HG03103 (cell line): ENCODE measurements around the gene CLSTN2.

Experiments used
- ATAC-seq: cut with Tn5 transposase; IDR thresholded peaks from one replicate; pipeline ENCODE4 v1.9.1; 2021; ENCODE audit warnings: low read depth; ENCODE audit not compliant: unreplicated experiment

CLSTN2 gene

DNA sequence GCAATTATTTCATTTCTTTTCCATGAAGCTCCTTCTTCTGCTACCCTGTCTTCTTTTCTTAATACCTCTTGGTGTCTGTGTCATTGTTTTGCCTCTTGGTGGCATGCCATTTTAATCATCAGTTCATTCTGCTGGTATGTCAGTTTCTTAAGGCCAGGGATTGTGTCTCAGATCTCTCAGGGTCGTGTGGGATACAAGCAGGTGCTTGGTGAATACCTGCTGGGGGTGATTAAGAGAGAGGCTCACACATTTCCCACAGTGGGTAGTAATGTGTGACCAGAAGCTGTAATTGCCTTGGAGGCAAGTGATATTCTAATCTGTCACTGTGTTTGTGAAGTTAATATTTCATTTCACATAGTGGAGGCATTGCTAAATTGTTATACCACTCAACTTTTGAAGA lies 381.5 kb downstream of the CLSTN2 start:
- ATAC-seq = no peak

DNA sequence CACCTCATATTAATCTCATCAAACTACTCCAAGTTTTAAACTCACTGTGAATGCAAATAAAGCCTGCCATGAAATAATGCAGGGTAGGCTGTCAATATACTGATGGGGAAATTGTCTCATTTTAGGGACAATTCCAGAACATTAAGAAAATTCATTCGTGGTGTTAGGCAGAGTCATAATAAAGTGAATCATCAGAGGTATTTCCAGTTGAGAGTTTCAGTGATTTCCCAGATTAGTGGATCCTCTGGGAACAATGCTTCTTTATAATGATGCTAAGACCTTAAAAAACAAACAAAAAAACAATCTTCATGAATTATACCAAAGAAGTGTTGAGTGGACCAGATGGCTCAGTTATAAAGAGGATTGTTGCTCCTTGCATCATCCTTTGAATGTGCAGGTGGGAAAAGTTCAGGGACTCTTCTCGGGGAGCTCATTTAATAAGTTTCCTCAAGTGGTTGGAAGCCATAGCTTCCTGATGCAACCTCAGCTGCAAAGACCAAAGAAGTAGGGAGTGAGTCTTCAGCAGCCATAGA lies 381.9 kb downstream of the CLSTN2 start:
- no peak for ATAC-seq

GRCh38 chr3:140319739-140320138 lies 384.8 kb downstream of the CLSTN2 start:
- no peak for ATAC-seq

- no peak for ATAC-seq
These were observed 388.6 kb downstream of the CLSTN2 start for GRCh38 chr3:140323561-140323960.

DNA sequence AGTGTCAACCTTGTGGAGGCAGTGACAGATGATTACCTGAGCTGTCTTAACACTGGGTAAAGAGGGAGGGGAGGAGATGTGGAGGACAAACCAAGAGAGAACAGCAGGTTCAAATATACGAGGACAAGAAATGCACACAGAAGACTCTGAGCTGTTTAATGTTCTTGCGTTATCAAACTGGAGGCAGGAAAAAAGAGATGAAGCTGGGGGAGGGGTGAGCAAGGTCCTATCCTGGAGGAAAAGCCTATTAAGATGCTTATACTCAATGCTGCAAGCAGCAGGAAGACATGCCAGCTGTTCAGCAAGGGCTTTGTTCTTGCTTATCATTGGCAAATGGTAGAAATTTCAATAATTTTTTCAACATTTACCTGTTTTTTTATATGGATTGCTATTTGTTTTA lies 397.1 kb downstream of the CLSTN2 start:
- ATAC-seq = no peak

DNA sequence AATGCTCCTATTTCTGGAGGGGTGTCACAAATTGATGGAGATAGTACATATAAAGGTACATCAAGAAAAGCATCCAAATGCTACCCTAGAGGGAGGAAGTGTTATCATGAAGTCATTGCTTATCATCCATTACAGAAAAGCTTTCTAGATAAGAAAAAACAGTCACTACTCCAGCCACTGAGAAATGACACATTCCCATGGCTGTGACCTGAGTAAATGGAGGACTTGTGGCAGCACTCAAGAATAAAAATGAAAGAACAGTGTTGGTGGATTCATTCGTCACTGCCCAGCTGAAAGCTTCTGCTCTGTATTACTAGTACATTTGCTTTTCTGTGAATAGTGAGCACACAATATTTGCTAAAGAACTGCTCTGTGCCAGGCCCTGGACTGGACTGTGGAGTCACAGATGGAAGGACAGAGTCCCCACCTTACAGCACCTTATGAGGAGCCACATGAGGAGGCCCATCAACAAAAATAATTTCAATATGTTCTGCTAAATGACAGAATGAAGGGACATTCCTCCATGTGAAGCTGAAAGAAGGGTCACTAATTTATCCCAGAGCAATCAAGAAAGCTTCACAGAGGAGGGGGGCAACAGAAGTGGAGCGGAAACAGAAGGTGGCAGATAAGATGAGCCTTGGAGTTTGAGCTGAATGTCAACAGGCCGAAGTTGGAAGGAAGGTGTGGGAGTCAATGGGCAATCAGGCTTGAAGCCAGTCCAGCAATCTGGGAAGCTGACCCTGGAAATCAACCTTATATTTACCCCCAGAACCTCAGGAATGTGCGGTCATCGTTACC lies 399.3 kb downstream of the CLSTN2 start:
- ATAC-seq = no peak

- ATAC-seq = no peak
These were observed 401.5 kb downstream of the CLSTN2 start for GRCh38 chr3:140336465-140336864.

GRCh38 chr3:140338916-140339315 lies 403.9 kb downstream of the CLSTN2 start:
- no peak for ATAC-seq

DNA sequence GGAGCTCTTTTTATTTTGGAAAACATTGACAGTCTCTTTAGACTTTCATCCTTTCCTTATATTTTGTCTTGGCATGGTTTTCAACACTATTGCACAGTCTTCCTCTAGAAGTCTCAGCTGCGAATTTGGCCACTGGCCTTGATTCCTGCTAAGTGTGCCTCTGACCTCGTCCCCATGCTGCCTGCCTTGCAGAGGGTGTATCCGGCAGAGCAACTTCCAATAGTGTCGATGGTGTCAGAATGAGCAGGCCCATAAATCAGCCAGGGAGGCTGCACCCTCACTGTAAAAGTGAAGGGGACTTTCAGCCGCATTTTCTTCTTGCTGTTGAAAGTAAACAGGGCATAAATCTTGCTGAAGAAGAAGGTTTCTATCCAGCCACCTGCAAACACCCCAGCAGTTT lies 406.2 kb downstream of the CLSTN2 start:
- ATAC-seq = no peak

- no peak for ATAC-seq
These were observed 406.9 kb downstream of the CLSTN2 start for GRCh38 chr3:140341817-140342403.

DNA sequence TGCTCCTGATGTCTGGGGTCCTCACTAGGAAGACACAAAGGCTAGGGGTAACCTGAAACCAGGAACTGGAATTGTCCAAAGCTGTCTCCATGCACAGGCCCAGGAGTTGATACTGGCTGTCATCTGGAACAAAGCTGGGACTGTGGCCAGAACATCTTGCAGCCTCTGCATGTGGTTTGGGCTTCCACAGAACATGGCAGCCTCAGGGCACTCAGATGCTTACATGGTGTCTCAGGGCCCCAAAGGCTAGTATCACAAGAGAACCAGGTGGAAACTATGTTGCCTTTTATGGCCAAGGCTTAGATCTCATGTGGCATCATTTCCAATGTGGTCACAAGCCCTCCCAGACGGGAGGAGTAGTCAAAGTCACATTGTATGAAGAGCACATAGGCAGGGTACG lies 407.7 kb downstream of the CLSTN2 start:
- no peak for ATAC-seq

GRCh38 chr3:140343211-140344081 lies 408.5 kb downstream of the CLSTN2 start:
- no peak for ATAC-seq

DNA sequence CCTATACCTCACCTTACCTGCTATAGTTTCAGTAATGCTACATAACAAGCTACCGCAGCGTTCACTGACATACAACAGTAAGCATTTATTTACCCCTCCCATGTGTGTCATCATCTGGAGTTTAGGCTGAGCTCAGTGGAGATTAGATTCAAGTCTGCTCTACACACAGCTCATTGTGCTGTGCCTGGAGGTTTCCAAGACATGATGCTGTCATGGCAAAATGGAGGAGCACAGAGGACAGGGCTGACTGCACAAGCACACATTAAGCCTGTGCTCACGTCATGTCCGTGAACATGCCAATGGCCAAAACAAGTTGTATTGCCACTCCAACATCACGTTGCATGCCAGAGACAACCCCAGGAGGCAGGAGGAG lies 409.1 kb downstream of the CLSTN2 start:
- ATAC-seq = no peak

DNA sequence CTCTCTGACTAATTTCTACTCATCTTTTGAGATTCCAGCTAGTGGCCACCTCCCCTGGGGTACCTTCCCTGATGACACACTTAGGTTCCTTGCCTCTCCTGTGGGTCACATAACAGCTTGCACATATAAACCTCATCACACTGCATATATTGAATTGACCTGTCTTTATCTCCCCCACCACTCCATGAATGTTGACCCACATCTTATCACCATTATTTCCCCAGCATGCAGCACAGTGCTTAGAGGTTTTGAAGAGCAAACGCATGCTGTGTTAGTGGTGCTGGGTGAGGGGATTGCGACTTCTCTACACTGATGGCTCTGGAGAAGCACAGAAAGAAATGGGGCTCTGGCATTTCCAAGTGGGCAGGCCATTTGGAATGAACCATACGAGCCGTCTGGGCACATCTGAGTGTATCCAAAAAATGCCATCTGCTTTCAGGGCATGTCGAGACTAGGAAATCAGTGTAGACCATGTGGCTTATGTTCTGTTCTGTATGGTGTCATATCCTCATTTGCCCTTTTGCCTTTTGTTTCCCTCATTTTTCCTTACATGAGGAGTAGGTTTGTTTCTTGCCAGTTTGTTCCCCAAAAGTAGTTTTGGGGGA lies 409.7 kb downstream of the CLSTN2 start:
- ATAC-seq = no peak

GRCh38 chr3:140347151-140347550 lies 412.2 kb downstream of the CLSTN2 start:
- no peak for ATAC-seq

DNA sequence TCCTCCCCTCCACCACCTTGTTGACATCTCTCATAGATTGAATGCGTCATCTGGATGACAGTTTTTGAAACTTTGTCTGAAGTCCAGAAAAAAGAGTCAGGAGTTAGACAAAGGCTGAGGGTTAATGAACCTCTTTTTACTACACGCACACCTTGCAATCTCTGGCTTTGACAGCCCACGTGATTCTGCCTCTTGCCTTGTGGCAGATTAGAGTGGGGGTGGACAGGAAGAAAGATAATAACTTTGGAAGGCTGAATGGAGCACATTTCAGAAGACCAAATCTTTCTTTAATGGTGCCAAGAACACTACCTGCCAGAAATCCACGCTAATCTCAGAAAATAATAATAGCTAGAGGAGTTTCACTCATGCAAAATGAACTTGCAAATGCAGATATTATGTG lies 415.0 kb downstream of the CLSTN2 start:
- no peak for ATAC-seq

GRCh38 chr3:140351466-140351865 lies 416.5 kb downstream of the CLSTN2 start:
- no peak for ATAC-seq

- no peak for ATAC-seq
These were observed 420.5 kb downstream of the CLSTN2 start for GRCh38 chr3:140355481-140355880.

DNA sequence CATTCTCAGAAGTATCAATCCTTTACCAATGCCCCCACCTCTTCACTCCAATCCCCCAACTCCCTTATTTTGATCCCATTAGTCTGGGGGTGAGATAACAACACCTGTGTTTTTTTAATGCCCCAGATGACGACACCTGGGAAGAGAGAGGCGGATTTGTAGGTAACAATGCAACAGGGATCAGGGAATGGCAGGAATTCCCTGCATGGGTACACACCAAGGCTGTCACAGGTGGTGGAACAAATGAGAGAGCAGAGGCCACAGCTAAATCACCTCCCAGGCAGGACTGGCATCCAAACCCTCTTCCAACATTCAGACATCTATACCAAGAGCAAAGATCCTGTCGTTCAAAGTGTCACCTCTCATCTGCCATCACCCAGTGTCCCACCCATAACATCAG lies 423.7 kb downstream of the CLSTN2 start:
- no peak for ATAC-seq

DNA sequence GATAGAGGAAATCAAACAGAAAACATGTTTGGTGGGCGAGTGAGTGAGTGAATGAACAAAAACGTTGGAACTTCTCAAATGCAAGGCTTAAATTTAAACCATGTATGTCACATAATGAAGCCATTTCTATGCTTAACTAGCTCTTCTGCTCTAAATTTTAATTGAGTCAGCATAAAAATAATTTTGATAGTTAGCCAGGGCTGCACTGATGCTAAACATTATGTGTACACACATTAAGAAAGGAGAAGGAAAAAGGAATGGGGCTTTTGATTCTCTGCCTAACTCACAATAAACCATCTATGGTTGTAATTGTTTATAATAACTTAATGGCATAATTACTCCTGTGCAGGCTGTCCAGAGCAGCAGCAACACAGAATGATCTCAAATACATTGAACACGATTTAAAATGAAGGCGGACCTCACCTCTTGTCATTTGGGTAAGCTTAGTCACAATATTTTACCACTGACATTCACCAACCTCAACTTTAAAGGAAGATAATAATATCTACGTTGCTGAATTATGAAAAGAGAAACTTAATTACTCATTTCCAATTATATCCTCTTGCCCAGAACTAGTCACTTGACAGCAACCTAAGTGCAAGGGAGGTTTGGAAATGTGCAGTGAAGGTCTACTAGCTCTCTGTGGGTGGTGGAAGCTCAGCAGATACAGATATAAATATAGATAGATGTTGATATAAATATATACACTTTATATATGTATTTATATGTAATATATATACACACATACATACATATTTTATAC lies 424.4 kb downstream of the CLSTN2 start:
- no peak for ATAC-seq
